Liver (tissue), 2 donors: ENCODE measurements around the gene ORMDL3.

Source experiments
- FOXA1 ChIP-seq: IDR thresholded peaks from 2 replicates; pipeline ENCODE4 v1.6.1; 2016; ENCODE audit warnings: antibody characterized with exemption
- TF ChIP-seq, protein P1 (sequence below): fragments of 150-350 bp; IDR thresholded peaks from 2 replicates; pipeline ENCODE4 v1.5.1; 2017; ENCODE audit warnings: improper control_type of control experiment, low read depth, low read length; ENCODE audit not compliant: missing input control
- donor health status: healthy.

DNA sequence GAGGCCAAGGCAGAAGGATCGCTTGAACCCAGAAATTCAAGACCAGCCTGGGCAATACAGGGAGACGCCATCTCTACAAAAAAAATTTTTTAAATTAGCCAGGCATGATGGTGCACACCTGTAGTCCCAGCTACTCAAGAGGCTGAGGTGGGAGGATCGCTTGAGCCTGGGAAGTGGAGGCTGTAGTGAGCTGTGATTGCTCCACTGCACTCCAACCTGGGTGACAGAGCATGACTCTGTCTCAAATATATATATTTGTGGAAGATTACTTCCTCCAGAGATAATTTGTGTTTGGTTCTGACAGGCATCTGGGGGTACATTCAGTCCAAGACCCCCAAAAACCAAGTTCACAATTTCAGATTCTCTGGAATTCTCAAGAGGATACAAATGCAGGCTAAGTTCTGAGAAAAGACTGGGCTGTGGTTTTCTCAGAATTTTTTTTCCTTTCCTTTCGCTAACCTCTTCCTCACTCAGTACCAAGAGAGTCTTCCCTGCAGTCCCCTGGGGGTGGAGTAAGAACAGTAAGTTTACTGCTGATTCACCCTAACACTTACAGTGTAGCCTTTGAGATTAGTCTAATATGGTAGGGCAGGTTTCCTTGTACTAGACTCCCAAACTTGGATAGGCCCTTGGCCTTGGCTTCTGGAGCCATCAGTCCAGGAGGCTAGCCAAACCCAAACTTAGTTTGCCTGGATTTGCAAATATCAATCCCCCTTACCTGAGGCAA, 24.1 kb downstream of the ORMDL3 start:
- TF ChIP-seq FOXA1: no peak
- TF ChIP-seq, protein P1, sequence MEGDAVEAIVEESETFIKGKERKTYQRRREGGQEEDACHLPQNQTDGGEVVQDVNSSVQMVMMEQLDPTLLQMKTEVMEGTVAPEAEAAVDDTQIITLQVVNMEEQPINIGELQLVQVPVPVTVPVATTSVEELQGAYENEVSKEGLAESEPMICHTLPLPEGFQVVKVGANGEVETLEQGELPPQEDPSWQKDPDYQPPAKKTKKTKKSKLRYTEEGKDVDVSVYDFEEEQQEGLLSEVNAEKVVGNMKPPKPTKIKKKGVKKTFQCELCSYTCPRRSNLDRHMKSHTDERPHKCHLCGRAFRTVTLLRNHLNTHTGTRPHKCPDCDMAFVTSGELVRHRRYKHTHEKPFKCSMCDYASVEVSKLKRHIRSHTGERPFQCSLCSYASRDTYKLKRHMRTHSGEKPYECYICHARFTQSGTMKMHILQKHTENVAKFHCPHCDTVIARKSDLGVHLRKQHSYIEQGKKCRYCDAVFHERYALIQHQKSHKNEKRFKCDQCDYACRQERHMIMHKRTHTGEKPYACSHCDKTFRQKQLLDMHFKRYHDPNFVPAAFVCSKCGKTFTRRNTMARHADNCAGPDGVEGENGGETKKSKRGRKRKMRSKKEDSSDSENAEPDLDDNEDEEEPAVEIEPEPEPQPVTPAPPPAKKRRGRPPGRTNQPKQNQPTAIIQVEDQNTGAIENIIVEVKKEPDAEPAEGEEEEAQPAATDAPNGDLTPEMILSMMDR: no peak
